SJSA1 (cell line): Measurements from ENCODE around the gene TSHZ2. TPM values are rescaled to one million over a fixed set of nuclear protein-coding genes. Genes with fewer than 3 reads are reported as not detected.

Source experiments
- DNase-seq, 2 experiments: peaks; one replicate each; pipeline ENCODE4 v3.0.0-alpha.2; 2015 to 2020; ENCODE audit warnings: low spot score in 2 of 2, low read depth in 1 of 2
- H3K27ac ChIP-seq: fragments of 250-450 bp; sonication (Bioruptor Pico); 2 replicates; pipeline ENCODE4 v1.5.1; 2020; ENCODE audit warnings: mild to moderate bottlenecking, moderate library complexity
- H3K27me3 ChIP-seq: fragments of 250-450 bp; sonication (Bioruptor Pico); replicated peaks from 2 replicates; pipeline ENCODE4 v1.5.1; 2020; ENCODE audit warnings: mild to moderate bottlenecking, moderate library complexity
- H3K36me3 ChIP-seq: fragments of 250-450 bp; sonication (Bioruptor Pico); 2 replicates; pipeline ENCODE4 v1.5.1; 2020; ENCODE audit warnings: mild to moderate bottlenecking
- H3K4me1 ChIP-seq: fragments of 250-450 bp; sonication (Bioruptor Pico); replicated peaks from 2 replicates; pipeline ENCODE4 v1.6.1; 2021; ENCODE audit warnings: mild to moderate bottlenecking
- H3K4me3 ChIP-seq: fragments of 250-450 bp; sonication (Bioruptor Pico); 2 replicates; pipeline ENCODE4 v1.5.1; 2020; ENCODE audit warnings: mild to moderate bottlenecking
- H3K9me3 ChIP-seq: fragments of 250-450 bp; sonication (Bioruptor Pico); replicated peaks from 2 replicates; pipeline ENCODE4 v1.5.1; 2020; ENCODE audit warnings: mild to moderate bottlenecking
- total RNA-seq: library from RNA; depleted of rRNA; stranded (reverse); fragments of >200 nt; shearing (Covaris generic); gene quantifications from 2 replicates; pipeline ENCODE4 v1.2.3, GENCODE V29; 2014

TSHZ2 gene
- total RNA-seq, 1 experiment from 2014 or later = not detected

DNA sequence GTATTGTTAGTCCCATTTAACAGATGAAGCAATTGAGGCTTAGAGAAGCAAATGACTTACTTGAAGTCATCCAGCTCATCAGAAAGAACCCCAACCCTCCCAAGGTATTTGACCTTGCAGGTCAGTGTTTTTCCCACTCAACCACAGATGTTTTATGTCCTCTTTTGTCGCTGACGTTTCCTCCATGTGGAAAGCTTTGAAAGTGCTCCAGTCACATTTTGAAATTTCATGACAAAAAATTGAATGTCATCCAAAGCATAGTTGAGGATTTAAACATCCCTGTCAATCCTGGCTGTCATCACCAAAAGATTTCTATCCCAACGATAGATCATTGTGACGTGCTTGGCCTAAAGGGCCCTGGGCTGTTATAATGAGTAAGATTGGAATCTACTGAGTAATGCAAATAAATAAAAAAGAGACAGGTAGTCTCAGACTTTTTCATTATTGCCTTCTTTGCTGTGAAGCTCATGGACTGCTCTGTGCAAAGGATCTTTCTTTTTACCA lies 102.7 kb downstream of the TSHZ2 start:
- Histone ChIP-seq H3K27me3 (no peaks in the 10 kb centered on the region), H3K4me3 (no peak overlapping the region), H3K27ac (no peak overlapping the region), H3K4me1 (peaks cover 13% of the 10 kb centered on the region; the same call in 1 of the 2 replicates), H3K36me3 (no peaks in the 10 kb centered on the region), H3K9me3 (no peaks in the 10 kb centered on the region)
- DNase-seq = no peak

DNA sequence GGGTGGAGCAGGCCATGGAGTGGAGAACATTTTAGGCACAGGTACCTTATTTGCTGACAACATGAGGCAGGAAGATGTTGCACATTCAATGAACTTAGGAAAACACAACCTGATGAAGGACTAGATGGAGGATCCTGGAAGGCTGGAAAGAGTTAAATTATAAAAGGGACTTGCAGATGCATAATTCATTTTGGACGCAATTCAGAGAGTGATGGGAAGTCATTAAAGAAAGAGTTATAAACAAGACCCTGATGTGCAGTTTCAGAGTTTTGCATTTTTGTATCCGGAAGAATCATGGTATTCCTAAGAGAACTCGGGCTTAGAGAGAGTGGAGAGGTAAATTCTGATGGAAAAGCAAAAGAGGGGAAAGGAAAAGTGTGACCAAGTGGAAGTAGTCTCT lies 104.5 kb downstream of the TSHZ2 start:
- DNase-seq = no peak

DNA sequence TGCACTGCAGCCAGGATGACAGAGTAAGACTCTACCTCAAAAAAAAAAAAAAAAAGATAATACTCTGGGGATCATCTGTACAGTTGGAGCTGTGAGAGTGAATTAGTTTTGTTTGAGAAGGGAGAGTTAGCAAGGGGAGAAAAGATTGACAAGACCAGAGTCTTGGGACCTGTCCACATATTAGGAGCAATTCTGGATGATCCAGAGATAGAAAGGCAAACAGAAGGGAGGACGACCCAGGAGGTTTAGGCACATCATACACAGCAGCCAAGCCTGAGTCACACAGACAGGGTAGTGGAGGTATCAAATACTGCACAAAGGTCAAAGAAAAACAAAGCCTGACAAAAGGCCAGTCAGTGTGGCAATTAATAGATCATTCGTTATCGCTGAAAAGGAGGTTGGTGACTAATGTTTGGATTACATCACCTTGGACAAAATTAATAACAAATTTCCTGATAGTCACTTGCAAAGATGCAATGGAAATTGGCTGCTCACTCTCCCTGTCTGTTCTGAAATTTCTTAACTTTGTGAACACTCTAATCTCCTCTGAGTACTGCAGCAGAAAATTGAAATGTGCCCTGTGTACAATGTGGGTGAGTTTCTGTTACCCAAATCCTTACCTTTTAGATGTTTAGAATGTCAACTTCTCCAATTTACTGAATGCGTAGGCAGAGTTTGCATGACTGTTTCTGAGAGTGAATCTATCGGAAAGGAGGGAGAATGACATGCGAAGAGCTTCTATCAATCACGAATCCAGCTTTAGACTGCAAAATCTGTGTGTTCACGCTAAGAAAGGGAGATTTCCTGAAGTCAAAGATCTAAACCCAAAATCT lies 105.4 kb downstream of the TSHZ2 start:
- Histone ChIP-seq H3K27me3 (no peaks in the 10 kb centered on the region), H3K9me3 (no peaks in the 10 kb centered on the region), H3K27ac (no peak overlapping the region), H3K4me1 (peaks cover 25% of the 10 kb centered on the region), H3K4me3 (no peak overlapping the region), H3K36me3 (no peaks in the 10 kb centered on the region)
- DNase-seq = no peak

More for the DNA sequence above, 104.5 kb downstream of the TSHZ2 start:
- Histone ChIP-seq H3K4me3 (no peak overlapping the region), H3K27me3 (no peaks in the 10 kb centered on the region), H3K9me3 (no peaks in the 10 kb centered on the region), H3K4me1 (peaks cover 16% of the 10 kb centered on the region), H3K36me3 (no peaks in the 10 kb centered on the region), H3K27ac (no peak overlapping the region)

GRCh38 chr20:53078761-53079160 lies 106.6 kb downstream of the TSHZ2 start:
- no peaks in the 10 kb centered on the region for H3K9me3 ChIP-seq
- peaks cover 26% of the 10 kb centered on the region for H3K4me1 ChIP-seq
- H3K27ac ChIP-seq = no peak overlapping the region
- no peak overlapping the region for H3K4me3 ChIP-seq
- no peaks in the 10 kb centered on the region for H3K27me3 ChIP-seq
- DNase-seq = no peak
- H3K36me3 ChIP-seq = no peaks in the 10 kb centered on the region

DNA sequence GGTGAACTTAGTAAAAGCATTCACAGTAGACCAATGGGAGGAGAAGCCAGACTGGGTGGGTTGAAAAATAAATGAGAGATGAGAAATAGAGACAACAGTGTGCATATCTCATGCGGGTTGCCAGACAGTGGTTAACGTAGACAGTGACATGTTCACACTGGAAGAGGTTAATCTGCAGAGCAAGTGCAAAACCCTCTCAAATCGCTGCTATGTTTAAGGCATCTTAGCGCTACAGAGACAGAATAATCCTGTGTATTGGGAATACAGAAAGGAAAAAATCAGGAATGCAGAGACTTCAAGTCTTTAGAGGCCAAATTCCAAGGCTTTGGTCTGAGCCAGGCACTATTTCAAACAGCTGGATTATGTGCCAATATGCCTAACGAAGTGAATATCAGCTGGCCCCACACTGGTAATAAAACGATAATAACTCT lies 107.1 kb downstream of the TSHZ2 start:
- Histone ChIP-seq H3K4me1 (peaks cover 26% of the 10 kb centered on the region), H3K27ac (no peak overlapping the region), H3K36me3 (no peaks in the 10 kb centered on the region), H3K4me3 (no peak overlapping the region), H3K27me3 (no peaks in the 10 kb centered on the region), H3K9me3 (no peaks in the 10 kb centered on the region)
- no peak for DNase-seq

- H3K36me3 ChIP-seq = no peaks in the 10 kb centered on the region
- no peak overlapping the region for H3K27ac ChIP-seq
- peaks cover 22% of the 10 kb centered on the region for H3K4me1 ChIP-seq
Observed at GRCh38 chr20:53079828-53080686, 107.9 kb downstream of the TSHZ2 start.

GRCh38 chr20:53080687-53080962 lies 108.5 kb downstream of the TSHZ2 start:
- H3K4me3 ChIP-seq = no peak overlapping the region
- H3K27ac ChIP-seq = peak overlapping the region; percentile 80
- DNase-seq = no peak
- peaks cover 22% of the 10 kb centered on the region for H3K4me1 ChIP-seq
- no peaks in the 10 kb centered on the region for H3K36me3 ChIP-seq
- H3K9me3 ChIP-seq = no peaks in the 10 kb centered on the region
- no peaks in the 10 kb centered on the region for H3K27me3 ChIP-seq

More at GRCh38 chr20:53079828-53080686, 107.9 kb downstream of the TSHZ2 start:
- no peaks in the 10 kb centered on the region for H3K27me3 ChIP-seq
- DNase-seq = no peak
- no peaks in the 10 kb centered on the region for H3K9me3 ChIP-seq
- no peak overlapping the region for H3K4me3 ChIP-seq

DNA sequence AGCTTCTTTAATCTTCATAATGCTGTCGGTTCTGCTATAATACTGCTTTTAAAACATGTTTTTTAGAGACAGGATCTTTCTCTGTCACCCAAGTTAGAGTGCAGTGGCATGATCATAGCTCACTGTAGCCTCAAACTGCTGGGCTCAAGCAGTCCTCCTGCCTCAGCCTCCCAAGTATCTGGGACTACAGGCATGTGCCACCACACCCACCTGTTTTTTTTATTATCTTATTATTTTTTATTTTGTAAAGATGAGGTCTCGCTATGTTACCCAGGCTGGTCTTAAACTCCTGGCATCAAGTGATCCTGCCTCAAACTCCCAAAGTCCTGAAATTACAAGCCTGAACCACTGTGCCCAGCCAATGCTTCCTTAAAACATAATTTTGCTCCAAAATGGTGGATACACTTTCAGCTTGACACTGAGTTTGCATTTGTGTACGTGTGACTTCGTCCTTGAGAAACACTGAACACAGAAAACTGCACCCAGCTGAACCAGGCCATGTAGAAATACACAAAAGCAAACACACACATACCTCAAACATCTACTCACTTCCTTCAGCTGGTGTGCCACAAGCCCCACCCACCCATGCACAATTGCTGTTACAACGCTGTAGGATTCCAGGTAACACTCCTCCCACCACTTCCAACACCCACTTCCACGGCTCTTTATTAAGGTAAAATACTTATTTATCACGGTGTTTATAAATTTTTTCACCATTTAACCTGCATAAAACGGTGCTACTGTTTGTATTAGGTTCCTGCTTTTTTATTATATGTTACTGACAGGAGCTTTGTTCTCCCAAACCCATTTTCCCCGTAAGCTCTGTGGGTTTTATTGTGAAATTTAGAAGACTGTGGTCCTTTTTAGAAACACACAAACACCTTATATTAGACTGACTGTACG lies 109.1 kb downstream of the TSHZ2 start:
- DNase-seq = peak; percentile 57 to 69
- H3K36me3 ChIP-seq = no peaks in the 10 kb centered on the region
- no peak overlapping the region for H3K4me3 ChIP-seq
- peak overlapping the region; percentile 80 for H3K27ac ChIP-seq
- H3K27me3 ChIP-seq = no peaks in the 10 kb centered on the region
- no peaks in the 10 kb centered on the region for H3K9me3 ChIP-seq
- H3K4me1 ChIP-seq = peaks cover 22% of the 10 kb centered on the region

- DNase-seq = peak in 1 of 2 experiments; percentile 59
- Histone ChIP-seq H3K36me3 (no peaks in the 10 kb centered on the region), H3K27me3 (no peaks in the 10 kb centered on the region), H3K4me3 (no peak overlapping the region), H3K9me3 (no peaks in the 10 kb centered on the region), H3K4me1 (peaks cover 22% of the 10 kb centered on the region), H3K27ac (peak overlapping the region; percentile 80)
Observed at GRCh38 chr20:53081916-53082863, 110.0 kb downstream of the TSHZ2 start.

- H3K9me3 ChIP-seq = no peaks in the 10 kb centered on the region
Observed at GRCh38 chr20:53083411-53083810, 111.3 kb downstream of the TSHZ2 start.

GRCh38 chr20:53084408-53084997 lies 112.3 kb downstream of the TSHZ2 start:
- no peak overlapping the region for H3K27ac ChIP-seq
- no peaks in the 10 kb centered on the region for H3K36me3 ChIP-seq
- no peak overlapping the region for H3K4me3 ChIP-seq
- H3K4me1 ChIP-seq = peaks cover 22% of the 10 kb centered on the region
- no peaks in the 10 kb centered on the region for H3K9me3 ChIP-seq
- no peaks in the 10 kb centered on the region for H3K27me3 ChIP-seq
- no peak for DNase-seq

More at GRCh38 chr20:53083411-53083810, 111.3 kb downstream of the TSHZ2 start:
- H3K27ac ChIP-seq = no peak overlapping the region
- no peaks in the 10 kb centered on the region for H3K36me3 ChIP-seq
- peaks cover 22% of the 10 kb centered on the region for H3K4me1 ChIP-seq
- no peak for DNase-seq
- H3K4me3 ChIP-seq = no peak overlapping the region
- H3K27me3 ChIP-seq = no peaks in the 10 kb centered on the region

- no peak for DNase-seq
- H3K27me3 ChIP-seq = no peaks in the 10 kb centered on the region
- H3K4me1 ChIP-seq = peaks cover 20% of the 10 kb centered on the region
- no peaks in the 10 kb centered on the region for H3K9me3 ChIP-seq
- no peaks in the 10 kb centered on the region for H3K36me3 ChIP-seq
- no peak overlapping the region for H3K4me3 ChIP-seq
- H3K27ac ChIP-seq = no peak overlapping the region
Observed at GRCh38 chr20:53085720-53086119, 113.6 kb downstream of the TSHZ2 start.
